ENCODE data around the gene TRIM15. TPM values are rescaled to one million over a fixed set of nuclear protein-coding genes. Genes with fewer than 3 reads are reported as not detected.
A peak's percentile ranks its signal among the peaks of the same experiment; 100 is the strongest.

TRIM15 gene
- total and polyA plus RNA-seq, 9 of the 15 experiments (the other 6 are each of a cell fraction or from before 2014, with no cell fraction given) = 0.06 to 2.6 (median 0.83) TPM

DNA sequence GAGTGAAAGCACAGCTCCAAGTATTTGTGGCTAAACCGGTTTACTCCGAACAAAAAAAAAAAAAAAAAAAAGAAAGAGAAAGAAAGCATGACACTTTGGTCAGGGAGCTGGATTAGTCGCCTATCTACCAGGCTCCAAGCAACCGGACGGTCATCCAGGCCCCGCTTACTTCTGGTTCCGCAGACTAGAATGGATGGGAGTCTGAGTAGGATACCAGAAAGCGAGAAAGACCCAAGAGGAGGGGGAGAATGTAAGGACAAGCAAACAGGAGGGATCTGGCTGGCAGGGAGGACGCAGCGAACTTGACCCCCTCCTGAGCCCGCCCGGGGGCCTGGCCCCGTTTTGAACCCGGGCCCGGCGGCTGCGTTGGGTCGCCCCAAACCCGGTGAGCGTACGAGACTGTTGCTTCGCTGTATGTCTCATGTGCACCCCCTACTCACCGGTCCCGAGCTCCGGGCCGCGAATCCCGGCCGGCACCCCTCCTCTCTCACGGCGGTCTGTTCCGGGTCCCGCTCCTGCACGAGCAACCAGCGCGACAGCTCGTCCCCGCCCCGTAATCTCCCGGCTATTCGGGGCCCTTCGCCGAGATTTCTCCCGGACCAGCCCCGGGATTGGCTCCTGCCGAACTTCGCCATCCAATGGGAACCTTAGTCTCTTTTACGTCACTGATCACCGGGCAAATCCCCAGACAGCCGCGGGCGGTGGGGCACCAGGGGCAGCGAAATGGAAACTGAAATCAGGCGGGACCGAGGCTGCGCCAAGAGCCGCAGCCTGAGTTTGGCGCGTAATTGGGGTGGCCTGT is 49.7 kb downstream of the TRIM15 start, which contains the start of gene TRIM26 (continued):
- TF ChIP-seq CHD4 (IDR thresholded peaks at IDR 0.05; ENCODE audit: insufficient read depth, insufficient replicate concordance, low read depth, low read length, poor library complexity, severe bottlenecking) (no peak), SP1 (CRISPR knock-in tag; IDR thresholded peaks at IDR 0.05) (no peak), FOXK2 (conservative IDR thresholded peaks at IDR 0.05 in 1 of 2, IDR thresholded peaks at IDR 0.05 in 1 of 2; ENCODE audit: low read depth in 2 of 2) (no peak), MCM5 (IDR thresholded peaks at IDR 0.05; ENCODE audit: low read depth) (no peak), HMGN3 (IDR thresholded peaks at IDR 0.05; ENCODE audit: borderline replicate concordance, extremely low read depth, insufficient read length, low read depth, low read length) (no peak), ZKSCAN3 (CRISPR knock-in tag; IDR thresholded peaks at IDR 0.05) (no peak), SUPT5H (IDR thresholded peaks at IDR 0.05) (peak; percentile 41; the same call in 1 of the 2 replicates), ZC3H11A (IDR thresholded peaks at IDR 0.05; ENCODE audit: low read depth, low read length) (no peak), ZNF830 (CRISPR knock-in tag; IDR thresholded peaks at IDR 0.05) (no peak), RBFOX2 (IDR thresholded peaks at IDR 0.05; ENCODE audit: low read depth, low read length) (peak; percentile 71), CTBP1 (IDR thresholded peaks at IDR 0.05; ENCODE audit: borderline replicate concordance) (no peak), STAT5A (IDR thresholded peaks at IDR 0.05; ENCODE audit: borderline replicate concordance, low read length) (no peak), MYBL2 (IDR thresholded peaks at IDR 0.05; ENCODE audit: low read depth) (no peak), MYBL2 (CRISPR knock-in tag; IDR thresholded peaks at IDR 0.05; ENCODE audit: borderline replicate concordance) (no peak), CREM (IDR thresholded peaks at IDR 0.05; ENCODE audit: low read depth) (peak; percentile 91), GATAD2B (IDR thresholded peaks at IDR 0.05; ENCODE audit: borderline replicate concordance) (no peak), HDGF (IDR thresholded peaks at IDR 0.05) (no peak), BCL6 (CRISPR knock-in tag; IDR thresholded peaks at IDR 0.05) (no peak), LCOR (CRISPR knock-in tag; IDR thresholded peaks at IDR 0.05) (no peak), ZNF507 (tag; conservative IDR thresholded peaks at IDR 0.05) (no peak)
- TF ChIP-seq, protein P1, sequence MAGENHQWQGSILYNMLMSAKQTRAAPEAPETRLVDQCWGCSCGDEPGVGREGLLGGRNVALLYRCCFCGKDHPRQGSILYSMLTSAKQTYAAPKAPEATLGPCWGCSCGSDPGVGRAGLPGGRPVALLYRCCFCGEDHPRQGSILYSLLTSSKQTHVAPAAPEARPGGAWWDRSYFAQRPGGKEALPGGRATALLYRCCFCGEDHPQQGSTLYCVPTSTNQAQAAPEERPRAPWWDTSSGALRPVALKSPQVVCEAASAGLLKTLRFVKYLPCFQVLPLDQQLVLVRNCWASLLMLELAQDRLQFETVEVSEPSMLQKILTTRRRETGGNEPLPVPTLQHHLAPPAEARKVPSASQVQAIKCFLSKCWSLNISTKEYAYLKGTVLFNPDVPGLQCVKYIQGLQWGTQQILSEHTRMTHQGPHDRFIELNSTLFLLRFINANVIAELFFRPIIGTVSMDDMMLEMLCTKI (IDR thresholded peaks at IDR 0.05; ENCODE audit: partially characterized antibody) = no peak
- TF ChIP-seq, protein P2, sequence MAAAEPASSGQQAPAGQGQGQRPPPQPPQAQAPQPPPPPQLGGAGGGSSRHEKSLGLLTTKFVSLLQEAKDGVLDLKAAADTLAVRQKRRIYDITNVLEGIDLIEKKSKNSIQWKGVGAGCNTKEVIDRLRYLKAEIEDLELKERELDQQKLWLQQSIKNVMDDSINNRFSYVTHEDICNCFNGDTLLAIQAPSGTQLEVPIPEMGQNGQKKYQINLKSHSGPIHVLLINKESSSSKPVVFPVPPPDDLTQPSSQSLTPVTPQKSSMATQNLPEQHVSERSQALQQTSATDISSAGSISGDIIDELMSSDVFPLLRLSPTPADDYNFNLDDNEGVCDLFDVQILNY (CRISPR knock-in tag; IDR thresholded peaks at IDR 0.05) = no peak
- TF ChIP-seq, protein P3, sequence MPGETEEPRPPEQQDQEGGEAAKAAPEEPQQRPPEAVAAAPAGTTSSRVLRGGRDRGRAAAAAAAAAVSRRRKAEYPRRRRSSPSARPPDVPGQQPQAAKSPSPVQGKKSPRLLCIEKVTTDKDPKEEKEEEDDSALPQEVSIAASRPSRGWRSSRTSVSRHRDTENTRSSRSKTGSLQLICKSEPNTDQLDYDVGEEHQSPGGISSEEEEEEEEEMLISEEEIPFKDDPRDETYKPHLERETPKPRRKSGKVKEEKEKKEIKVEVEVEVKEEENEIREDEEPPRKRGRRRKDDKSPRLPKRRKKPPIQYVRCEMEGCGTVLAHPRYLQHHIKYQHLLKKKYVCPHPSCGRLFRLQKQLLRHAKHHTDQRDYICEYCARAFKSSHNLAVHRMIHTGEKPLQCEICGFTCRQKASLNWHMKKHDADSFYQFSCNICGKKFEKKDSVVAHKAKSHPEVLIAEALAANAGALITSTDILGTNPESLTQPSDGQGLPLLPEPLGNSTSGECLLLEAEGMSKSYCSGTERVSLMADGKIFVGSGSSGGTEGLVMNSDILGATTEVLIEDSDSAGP (CRISPR knock-in tag; IDR thresholded peaks at IDR 0.05) = no peak
- TF ChIP-seq, protein P4, sequence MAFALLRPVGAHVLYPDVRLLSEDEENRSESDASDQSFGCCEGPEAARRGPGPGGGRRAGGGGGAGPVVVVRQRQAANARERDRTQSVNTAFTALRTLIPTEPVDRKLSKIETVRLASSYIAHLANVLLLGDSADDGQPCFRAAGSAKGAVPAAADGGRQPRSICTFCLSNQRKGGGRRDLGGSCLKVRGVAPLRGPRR (CRISPR knock-in tag; IDR thresholded peaks at IDR 0.05) = no peak
- TF ChIP-seq, protein P5, sequence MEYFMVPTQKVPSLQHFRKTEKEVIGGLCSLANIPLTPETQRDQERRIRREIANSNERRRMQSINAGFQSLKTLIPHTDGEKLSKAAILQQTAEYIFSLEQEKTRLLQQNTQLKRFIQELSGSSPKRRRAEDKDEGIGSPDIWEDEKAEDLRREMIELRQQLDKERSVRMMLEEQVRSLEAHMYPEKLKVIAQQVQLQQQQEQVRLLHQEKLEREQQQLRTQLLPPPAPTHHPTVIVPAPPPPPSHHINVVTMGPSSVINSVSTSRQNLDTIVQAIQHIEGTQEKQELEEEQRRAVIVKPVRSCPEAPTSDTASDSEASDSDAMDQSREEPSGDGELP (CRISPR knock-in tag; IDR thresholded peaks at IDR 0.05; ENCODE audit: borderline replicate concordance) = no peak; the same call in 1 of the 2 replicates

All from K562 (cell line).